Renal cortex interstitium (tissue), 11 donors: ENCODE measurements around the gene MSLN. TPM values are rescaled to one million over a fixed set of nuclear protein-coding genes. Genes with fewer than 3 reads are reported as not detected.
"Not testable (repeated sequence)": the region's sequence is repeated elsewhere in the genome, so short reads cannot be mapped to it uniquely, and the experiment has no call there.

Experiments used
- DNase-seq, 11 donors: peaks; one replicate each; pipeline ENCODE4 v3.0.0-alpha.2; 2013; ENCODE audit warnings: low read depth in 9 of 11, low spot score in 4 of 11; ENCODE audit errors: extremely low read depth in 1 of 11
- polyA plus RNA-seq, 3 donors: library from polyadenylated mRNA; unstranded; fragments of 120-200 nt; gene quantifications; one replicate each; pipeline ENCODE4 v1.2.1, GENCODE V29; 2013; ENCODE audit not compliant: insufficient read length in 3 of 3

MSLN gene
- polyA plus RNA-seq, 3 donors, result 12.7 to 36.0 (median 18.1) TPM

DNA sequence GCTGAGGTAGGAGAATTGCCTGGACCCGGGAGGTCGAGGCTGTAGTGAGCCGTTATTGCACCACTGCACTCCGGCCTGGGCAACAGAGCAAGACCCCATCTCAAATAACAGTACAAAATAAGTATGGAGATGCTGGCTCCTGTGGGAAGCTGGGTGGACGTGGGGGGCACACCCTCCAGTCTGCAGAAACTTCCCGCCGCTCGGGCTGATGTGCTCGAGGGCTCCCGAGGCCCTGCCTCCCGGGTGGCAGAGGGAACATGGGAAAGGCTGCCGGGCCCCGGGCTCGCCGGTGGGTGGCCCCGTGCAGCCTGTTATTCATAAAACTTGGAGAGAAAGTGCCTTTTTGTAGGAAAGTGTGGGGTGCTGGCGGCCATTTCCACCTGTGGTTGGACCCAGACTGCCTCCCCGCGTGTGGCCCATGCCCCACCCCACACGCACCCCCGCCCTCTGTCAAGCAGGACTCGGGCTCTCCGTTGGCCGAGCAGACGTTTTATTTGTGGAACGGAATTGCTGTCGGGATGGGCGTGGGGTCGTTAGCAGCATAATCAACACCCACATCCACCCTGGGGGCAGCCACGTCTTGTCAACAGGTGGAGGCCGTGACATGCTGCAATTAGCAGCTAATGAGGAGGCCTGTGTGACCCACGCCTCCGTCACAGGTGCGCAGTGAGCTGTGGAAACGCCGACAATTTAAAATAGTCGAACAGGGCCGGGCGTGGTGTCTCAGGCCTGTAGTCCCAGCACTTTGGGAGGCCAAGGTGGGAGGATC lies 12.4 kb upstream of the MSLN start:
- DNase-seq, result no peak

GRCh38 chr16:749010-749409 lies 11.5 kb upstream of the MSLN start:
- no peak for DNase-seq

DNA sequence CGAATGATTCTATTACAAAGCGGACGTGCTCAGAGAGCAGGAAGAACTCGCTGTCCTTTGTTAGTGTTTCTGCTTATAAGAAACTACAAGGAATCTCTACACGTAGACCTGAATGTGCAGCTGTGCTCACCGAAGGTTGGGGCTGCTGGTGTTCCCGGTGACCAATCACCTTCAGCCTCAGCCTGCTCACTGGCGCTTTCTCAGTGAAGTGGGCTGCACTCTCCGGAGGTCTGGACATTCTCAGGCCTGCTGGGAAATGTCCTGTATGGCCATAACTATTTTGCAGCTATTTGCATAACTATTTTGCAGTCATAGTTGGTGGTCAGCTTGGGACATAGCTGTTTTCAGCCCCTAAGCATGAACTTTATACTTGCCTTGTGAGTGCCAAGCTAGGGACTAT lies 10.0 kb upstream of the MSLN start:
- no peak for DNase-seq

DNA sequence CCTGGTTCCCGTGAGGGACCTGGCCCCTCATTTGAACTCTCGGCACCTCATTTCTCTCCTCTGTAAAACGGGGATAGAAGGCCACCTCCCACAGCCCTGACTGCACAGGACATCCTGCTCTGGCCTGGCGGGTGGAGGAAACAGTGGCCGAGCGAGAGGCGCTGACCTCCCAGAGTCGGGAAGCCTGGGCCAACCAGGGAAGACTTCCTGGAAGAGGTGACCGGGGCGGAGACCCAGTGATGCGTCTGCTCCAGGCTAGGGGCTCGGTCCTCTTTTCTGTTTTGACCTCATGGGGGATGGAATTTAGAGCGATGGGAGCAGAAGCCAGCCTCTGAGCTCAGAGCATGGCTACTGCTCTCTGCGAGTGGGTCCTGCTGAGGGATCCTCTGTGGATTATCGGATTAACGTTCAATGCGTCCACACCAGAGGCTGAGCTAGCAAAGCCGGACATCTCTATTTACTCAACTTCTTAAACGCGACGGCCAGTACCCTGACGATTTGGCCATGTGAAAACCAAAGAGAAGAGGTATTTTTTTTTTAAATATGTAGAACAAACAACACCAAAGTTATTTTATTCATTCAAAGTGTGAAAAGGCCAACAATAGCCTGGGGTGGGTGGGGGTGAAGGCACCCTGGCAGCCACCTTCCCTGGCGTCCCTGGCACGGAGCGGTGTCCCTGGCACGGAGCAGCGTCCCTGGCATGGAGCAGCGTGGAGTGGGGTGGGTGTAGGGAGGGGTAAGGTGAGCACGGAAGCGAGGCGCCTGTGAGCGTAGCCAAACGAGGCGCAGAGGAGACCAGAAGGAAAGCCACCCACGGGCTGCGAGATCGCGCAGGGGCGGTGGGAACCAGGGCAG lies 9.2 kb upstream of the MSLN start:
- no peak for DNase-seq

- no peak for DNase-seq
These were observed 8.6 kb upstream of the MSLN start for GRCh38 chr16:752007-752312.

DNA sequence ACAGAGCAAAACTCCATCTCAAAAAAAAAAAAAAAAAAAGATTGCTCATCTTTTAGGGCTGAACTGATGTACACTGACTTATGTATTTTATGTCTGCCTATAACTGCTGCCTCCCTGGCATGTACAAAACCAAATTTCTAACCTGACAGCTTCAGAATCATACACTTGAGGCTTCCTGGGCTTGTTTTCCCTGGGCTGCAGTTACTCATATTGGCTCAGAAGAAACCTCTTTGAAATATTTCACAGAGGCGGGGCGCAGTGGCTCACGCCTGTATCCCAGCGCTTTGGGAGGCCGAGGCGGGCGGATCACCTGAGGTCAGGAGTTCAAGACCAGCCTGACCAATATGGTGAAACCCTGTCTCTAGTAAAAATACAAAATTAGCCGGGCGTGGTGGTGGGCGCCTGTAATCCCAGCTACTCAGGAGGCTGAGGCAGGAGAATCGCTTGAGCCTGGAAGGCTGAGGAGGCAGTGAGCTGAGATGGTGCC lies 6.4 kb upstream of the MSLN start:
- not testable (repeated sequence) for DNase-seq

DNA sequence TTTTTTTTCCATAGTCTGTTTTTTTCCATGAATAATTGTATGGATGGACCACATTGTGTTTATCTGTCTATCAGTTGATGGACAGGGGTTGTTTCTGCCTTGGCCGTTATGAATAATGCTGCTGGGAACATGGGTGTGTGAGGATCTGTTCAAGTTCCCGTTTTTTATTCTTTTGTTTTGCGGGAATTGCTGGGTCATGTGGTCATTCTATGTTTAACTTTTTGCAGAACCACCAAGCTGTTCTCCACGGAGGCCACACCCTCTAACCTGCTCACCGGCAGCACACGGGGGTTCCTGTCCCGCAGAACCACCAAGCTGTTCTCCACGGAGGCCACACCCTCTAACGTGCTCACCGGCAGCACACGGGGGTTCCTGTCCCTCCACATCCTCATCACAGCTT lies 5.9 kb upstream of the MSLN start:
- DNase-seq, result no peak

DNA sequence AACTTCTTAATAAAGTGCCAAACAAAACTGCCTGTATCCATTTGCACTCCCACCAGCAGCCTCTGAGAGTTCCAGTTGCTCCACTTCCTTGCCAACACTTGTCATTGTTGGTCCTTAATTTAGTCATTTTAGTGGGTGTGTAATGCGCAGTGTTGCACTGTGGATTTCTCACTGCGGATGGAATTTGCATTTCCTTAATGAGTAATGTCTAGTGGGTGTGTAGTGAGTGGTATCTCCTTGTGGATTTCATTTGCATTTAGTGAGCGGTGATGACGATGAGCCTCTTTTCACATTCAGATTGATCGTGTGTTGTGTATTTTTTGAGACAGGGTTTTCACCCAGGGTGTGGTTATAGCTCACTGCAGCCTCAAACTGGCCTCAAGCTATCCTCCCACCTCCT lies 4.1 kb upstream of the MSLN start:
- no peak for DNase-seq

DNA sequence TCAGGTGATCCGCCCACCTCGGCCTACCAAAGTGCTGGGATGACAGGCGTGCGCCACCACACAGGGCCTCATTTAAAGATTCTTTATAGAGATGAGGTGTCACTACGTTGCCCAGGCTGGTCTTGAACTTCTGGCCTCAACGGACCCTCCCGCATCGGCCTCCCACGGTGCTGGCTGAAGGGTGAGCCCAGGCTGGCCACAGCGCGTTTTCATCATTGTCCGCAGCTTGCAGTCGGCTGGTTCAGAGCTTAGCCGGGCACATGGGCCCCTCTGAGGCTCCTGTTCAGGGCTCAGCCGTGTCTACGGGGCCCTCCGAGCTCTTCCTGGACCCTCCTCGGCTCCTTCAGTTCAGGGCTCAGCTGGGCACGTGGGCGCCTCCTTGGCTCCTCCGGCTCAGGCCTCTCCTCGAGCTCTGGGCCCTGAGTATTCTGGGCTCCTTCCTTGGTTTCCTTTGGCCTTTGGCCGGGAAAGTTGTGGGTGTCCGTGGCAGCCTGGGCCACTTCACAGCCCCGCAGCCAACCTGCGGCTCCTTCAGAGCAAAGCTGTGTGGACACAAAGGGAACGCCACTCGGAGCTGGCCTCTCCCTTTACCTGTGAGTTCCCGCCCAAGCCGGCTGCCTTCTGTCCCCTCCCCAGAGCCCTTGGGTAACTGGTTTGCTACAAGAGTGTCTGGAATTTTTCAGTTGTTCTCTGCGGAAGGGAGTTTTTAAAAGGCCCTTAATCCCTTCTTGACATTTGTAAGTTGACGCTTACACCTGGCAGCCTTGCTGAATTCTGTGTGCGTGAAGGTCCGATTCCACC lies 1.2 kb upstream of the MSLN start:
- DNase-seq, result no peak

DNA sequence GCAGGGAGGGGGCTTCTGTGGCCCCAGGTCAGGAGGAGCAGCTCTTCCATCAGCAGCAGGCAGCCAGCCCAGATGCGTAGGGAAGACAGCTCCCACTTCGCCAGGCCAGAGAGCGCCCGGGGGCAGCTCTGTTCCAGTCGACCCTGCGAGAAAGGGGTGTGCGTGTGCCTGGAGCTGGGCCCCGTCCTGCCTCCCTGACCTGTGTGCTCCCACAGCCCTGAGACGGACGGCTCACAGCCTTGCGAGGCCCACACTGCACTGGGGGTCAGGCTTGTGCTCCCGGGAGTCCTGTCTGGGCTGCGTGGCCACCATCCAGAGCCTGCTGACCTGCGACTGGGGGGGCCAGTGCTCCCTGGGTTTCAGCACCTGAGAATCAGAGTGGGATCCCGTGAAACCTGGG lies 469 bp upstream of the MSLN start:
- no peak for DNase-seq

DNA sequence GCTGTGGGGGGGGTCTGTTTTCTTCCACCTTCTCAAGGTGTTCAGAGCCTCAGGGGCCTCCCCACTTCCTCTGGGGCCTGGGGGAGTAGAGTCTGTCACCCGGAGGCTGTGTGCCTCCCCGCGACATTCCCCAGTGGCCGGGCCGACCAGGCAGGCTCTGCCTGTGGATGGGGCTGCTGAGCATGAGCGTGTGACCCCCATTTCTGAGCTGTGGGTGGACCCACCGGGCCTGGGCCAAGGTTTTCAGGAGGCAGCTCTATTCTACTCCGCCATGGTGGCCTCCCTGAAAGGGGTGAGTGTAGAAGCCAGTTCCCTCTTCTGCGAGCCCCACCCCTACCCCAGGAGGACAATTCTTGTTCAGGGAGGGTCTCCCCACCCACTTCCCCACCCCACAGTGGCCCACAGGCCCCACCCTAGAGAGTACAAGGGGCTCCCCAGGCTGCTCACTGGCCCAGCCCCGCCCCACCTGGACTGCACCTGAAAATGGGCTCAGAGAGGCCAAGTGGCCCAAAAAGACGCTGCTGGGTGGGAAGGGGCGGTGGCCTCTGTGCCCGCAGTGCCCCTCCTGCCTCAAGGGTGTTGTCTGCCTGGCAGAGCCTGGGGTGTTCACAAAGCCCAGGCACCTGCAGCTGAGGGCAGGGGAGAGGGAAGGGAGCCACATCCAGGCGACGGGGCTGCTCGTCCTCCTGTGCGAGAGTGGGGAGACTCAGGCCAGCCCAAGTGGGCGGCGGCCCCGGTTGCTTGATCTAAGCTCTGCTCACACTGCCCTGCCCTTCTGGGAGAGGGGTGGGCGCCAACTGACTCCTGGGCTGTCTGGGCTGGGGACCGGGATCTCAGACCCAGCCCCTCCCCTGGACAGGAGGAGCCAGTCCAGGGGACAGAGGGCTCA lies 1.3 kb downstream of the MSLN start:
- no peak for DNase-seq

DNA sequence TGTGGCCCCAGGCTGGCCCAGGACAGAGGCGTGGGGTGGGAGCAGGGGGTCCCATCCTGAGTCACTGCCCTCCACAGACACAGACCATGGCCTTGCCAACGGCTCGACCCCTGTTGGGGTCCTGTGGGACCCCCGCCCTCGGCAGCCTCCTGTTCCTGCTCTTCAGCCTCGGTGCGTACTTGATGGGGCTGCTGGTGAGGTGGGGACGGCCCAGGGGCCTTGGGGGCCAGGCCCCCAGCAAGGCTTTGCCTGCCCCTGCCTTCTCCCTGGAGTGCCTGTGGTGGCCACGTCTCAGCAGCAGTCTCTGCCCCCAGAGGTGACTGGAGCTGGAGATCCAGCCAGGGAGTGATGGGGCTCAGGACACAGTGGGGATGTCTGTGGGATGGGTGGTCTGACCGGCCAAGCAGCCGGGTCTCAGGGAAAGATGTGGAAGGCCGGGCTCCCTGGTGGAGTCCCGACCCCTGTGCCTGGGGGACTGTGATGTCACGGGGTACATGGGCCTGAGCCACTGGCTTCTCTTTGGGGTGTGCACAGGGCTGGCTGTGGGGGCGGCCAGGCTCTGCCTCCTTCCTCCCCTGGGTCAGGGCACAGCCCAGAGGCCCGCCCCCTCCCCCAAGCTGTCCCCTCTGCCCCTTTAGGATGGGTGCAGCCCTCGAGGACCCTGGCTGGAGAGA lies 2.2 kb downstream of the MSLN start:
- DNase-seq, result no peak

- no peak for DNase-seq
These were observed 3.0 kb downstream of the MSLN start for GRCh38 chr16:763369-764183.

DNA sequence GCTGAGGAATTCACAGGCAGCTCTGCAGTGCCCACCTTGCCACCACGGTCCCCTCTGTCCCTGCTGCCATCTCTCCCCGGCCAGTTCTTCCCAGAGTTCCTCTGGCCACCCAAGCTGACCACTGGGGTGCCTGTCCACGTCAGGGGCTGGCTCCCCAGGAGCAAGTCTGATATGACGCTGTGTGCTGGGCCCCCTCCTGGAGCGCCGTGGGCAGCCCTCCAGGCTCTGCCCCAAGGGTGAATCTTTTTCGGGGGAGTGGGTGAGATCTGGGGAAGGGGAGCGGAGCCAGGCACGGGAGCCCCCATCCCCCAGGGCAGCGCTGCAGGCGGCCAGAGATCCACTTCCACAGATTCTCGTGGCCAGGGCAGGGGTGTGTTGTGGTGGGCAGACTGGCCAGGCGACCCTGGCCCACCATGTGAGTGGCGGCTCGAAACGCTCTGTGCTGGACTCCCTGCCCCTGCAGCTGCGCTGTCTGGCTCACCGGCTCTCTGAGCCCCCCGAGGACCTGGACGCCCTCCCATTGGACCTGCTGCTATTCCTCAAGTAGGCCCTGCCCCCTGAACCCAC lies 3.7 kb downstream of the MSLN start:
- no peak for DNase-seq

DNA sequence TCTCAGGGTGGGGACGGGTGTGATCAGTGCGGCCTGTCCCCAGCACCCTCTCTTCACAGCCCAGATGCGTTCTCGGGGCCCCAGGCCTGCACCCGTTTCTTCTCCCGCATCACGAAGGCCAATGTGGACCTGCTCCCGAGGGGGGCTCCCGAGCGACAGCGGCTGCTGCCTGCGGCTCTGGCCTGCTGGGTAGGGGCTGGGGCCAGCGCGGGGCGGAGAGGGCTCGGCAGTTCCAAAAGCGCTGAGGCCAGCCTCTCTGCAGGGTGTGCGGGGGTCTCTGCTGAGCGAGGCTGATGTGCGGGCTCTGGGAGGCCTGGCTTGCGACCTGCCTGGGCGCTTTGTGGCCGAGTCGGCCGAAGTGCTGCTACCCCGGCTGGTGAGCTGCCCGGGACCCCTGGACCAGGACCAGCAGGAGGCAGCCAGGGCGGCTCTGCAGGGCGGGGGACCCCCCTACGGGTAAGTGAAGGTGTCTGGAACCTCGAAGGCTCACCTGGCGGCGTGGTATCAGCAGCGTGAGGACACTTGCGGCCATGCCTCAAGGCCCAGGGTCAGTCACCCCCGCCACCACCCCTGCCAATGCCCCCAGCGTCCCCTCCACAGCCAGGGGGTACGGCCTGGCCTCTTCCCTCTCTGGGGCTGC lies 4.4 kb downstream of the MSLN start:
- DNase-seq, result no peak

- DNase-seq, result no peak
These were observed 4.9 kb downstream of the MSLN start for GRCh38 chr16:765488-765865.
